Stimulated activated memory B cell treated with anti-CD40 and anti-IgM and Interleukin-4, amounts not matched to agents 10 μg/mL and 1 μg/mL and 100 μg/mL, for 72 hours (primary cell): Measurements from ENCODE around the gene CAMK2A.

Experiments
- ATAC-seq: fragments of 150-1000 bp; cut with Tn5 transposase; 2 replicates; pipeline ENCODE4 v1.10.0; 2021
- H3K27ac Mint-ChIP-seq: one replicate; pipeline ENCODE4 v1.8.0; 2022; ENCODE audit warnings: mild to moderate bottlenecking, mixed read lengths
- H3K27me3 Mint-ChIP-seq: one replicate; pipeline ENCODE4 v1.8.0; 2022; ENCODE audit warnings: mixed read lengths
- H3K36me3 Mint-ChIP-seq: one replicate; pipeline ENCODE4 v1.8.0; 2022; ENCODE audit warnings: mixed read lengths
- H3K4me1 Mint-ChIP-seq: one replicate; pipeline ENCODE4 v1.8.0; 2022; ENCODE audit warnings: mixed read lengths
- H3K4me3 Mint-ChIP-seq: one replicate; pipeline ENCODE4 v1.8.0; 2022; ENCODE audit warnings: mild to moderate bottlenecking, moderate library complexity, mixed read lengths
- H3K9me3 Mint-ChIP-seq: one replicate; pipeline ENCODE4 v1.8.0; 2022; ENCODE audit warnings: mixed read lengths

CAMK2A gene

GRCh38 chr5:150321211-150321610 lies 31.6 kb upstream of the CAMK2A start:
- Mint-ChIP-seq H3K4me3 (no peak overlapping the region), H3K4me1 (no peaks in the 10 kb centered on the region), H3K27me3 (peaks cover 19% of the 10 kb centered on the region), H3K27ac (no peak overlapping the region), H3K36me3 (no peaks in the 10 kb centered on the region), H3K9me3 (peaks cover 4% of the 10 kb centered on the region)
- no peak for ATAC-seq

GRCh38 chr5:150320044-150320613 lies 30.6 kb upstream of the CAMK2A start:
- H3K27me3 Mint-ChIP-seq, result peaks cover 14% of the 10 kb centered on the region
- no peaks in the 10 kb centered on the region for H3K36me3 Mint-ChIP-seq
- H3K4me3 Mint-ChIP-seq, result no peak overlapping the region
- ATAC-seq, result no peak
- H3K4me1 Mint-ChIP-seq, result no peaks in the 10 kb centered on the region
- H3K9me3 Mint-ChIP-seq, result peaks cover 6% of the 10 kb centered on the region
- no peak overlapping the region for H3K27ac Mint-ChIP-seq

GRCh38 chr5:150319484-150319790 lies 29.9 kb upstream of the CAMK2A start:
- no peak for ATAC-seq
- Mint-ChIP-seq H3K27ac (no peak overlapping the region), H3K9me3 (peaks cover 6% of the 10 kb centered on the region), H3K36me3 (no peaks in the 10 kb centered on the region), H3K4me3 (no peak overlapping the region), H3K27me3 (peaks cover 21% of the 10 kb centered on the region), H3K4me1 (no peaks in the 10 kb centered on the region)

- H3K4me1 Mint-ChIP-seq, result no peaks in the 10 kb centered on the region
- no peaks in the 10 kb centered on the region for H3K36me3 Mint-ChIP-seq
- H3K27me3 Mint-ChIP-seq, result peaks cover 27% of the 10 kb centered on the region
- no peak overlapping the region for H3K4me3 Mint-ChIP-seq
- no peak overlapping the region for H3K27ac Mint-ChIP-seq
- H3K9me3 Mint-ChIP-seq, result peaks cover 6% of the 10 kb centered on the region
- ATAC-seq, result peak; percentile 37
These were observed 29.3 kb upstream of the CAMK2A start for GRCh38 chr5:150318613-150319483.

- H3K9me3 Mint-ChIP-seq, result peaks cover 6% of the 10 kb centered on the region
- H3K36me3 Mint-ChIP-seq, result no peaks in the 10 kb centered on the region
- no peak overlapping the region for H3K27ac Mint-ChIP-seq
- peaks cover 28% of the 10 kb centered on the region for H3K27me3 Mint-ChIP-seq
- no peaks in the 10 kb centered on the region for H3K4me1 Mint-ChIP-seq
- H3K4me3 Mint-ChIP-seq, result no peak overlapping the region
- no peak for ATAC-seq
These were observed 27.8 kb upstream of the CAMK2A start for GRCh38 chr5:150317048-150318003.

- Mint-ChIP-seq H3K4me1 (no peaks in the 10 kb centered on the region), H3K4me3 (no peak overlapping the region), H3K27ac (no peak overlapping the region), H3K9me3 (peaks cover 2% of the 10 kb centered on the region), H3K36me3 (no peaks in the 10 kb centered on the region), H3K27me3 (peaks cover 31% of the 10 kb centered on the region)
- ATAC-seq, result no peak
These were observed 26.7 kb upstream of the CAMK2A start for GRCh38 chr5:150316320-150316719.

- no peak overlapping the region for H3K27ac Mint-ChIP-seq
- peaks cover 2% of the 10 kb centered on the region for H3K9me3 Mint-ChIP-seq
- H3K4me3 Mint-ChIP-seq, result no peak overlapping the region
- no peaks in the 10 kb centered on the region for H3K4me1 Mint-ChIP-seq
- peaks cover 37% of the 10 kb centered on the region for H3K27me3 Mint-ChIP-seq
- no peak for ATAC-seq
- H3K36me3 Mint-ChIP-seq, result no peaks in the 10 kb centered on the region
These were observed 25.7 kb upstream of the CAMK2A start for GRCh38 chr5:150315245-150315644.

GRCh38 chr5:150313921-150314716 lies 24.5 kb upstream of the CAMK2A start:
- no peaks in the 10 kb centered on the region for H3K36me3 Mint-ChIP-seq
- peaks cover 2% of the 10 kb centered on the region for H3K9me3 Mint-ChIP-seq
- H3K27ac Mint-ChIP-seq, result no peak overlapping the region
- H3K4me1 Mint-ChIP-seq, result no peaks in the 10 kb centered on the region
- peaks cover 37% of the 10 kb centered on the region for H3K27me3 Mint-ChIP-seq
- no peak for ATAC-seq
- H3K4me3 Mint-ChIP-seq, result no peak overlapping the region

- Mint-ChIP-seq H3K36me3 (no peaks in the 10 kb centered on the region), H3K4me3 (no peak overlapping the region)
These were observed 23.9 kb upstream of the CAMK2A start for GRCh38 chr5:150313501-150313900.

GRCh38 chr5:150312518-150312917 lies 22.9 kb upstream of the CAMK2A start:
- Mint-ChIP-seq H3K27me3 (peaks cover 33% of the 10 kb centered on the region), H3K36me3 (no peaks in the 10 kb centered on the region), H3K9me3 (peaks cover 2% of the 10 kb centered on the region), H3K4me1 (no peaks in the 10 kb centered on the region), H3K4me3 (no peak overlapping the region), H3K27ac (no peak overlapping the region)
- ATAC-seq, result no peak

More at GRCh38 chr5:150313501-150313900, 23.9 kb upstream of the CAMK2A start:
- H3K27me3 Mint-ChIP-seq, result peaks cover 32% of the 10 kb centered on the region
- ATAC-seq, result no peak
- H3K4me1 Mint-ChIP-seq, result no peaks in the 10 kb centered on the region
- H3K27ac Mint-ChIP-seq, result no peak overlapping the region
- H3K9me3 Mint-ChIP-seq, result peaks cover 2% of the 10 kb centered on the region

GRCh38 chr5:150311015-150311692 lies 21.6 kb upstream of the CAMK2A start:
- Mint-ChIP-seq H3K36me3 (no peaks in the 10 kb centered on the region), H3K27ac (no peak overlapping the region), H3K27me3 (peaks cover 33% of the 10 kb centered on the region), H3K4me1 (no peaks in the 10 kb centered on the region), H3K9me3 (peaks cover 2% of the 10 kb centered on the region), H3K4me3 (no peak overlapping the region)
- ATAC-seq, result no peak

GRCh38 chr5:150310246-150310645 lies 20.7 kb upstream of the CAMK2A start:
- Mint-ChIP-seq H3K27me3 (peaks cover 31% of the 10 kb centered on the region), H3K4me1 (no peaks in the 10 kb centered on the region), H3K4me3 (no peak overlapping the region), H3K27ac (no peak overlapping the region), H3K36me3 (no peaks in the 10 kb centered on the region), H3K9me3 (peaks cover under 1% of the 10 kb centered on the region)
- no peak for ATAC-seq

GRCh38 chr5:150309886-150310239 lies 20.3 kb upstream of the CAMK2A start:
- Mint-ChIP-seq H3K27me3 (peaks cover 27% of the 10 kb centered on the region), H3K9me3 (no peaks in the 10 kb centered on the region), H3K4me1 (no peaks in the 10 kb centered on the region), H3K36me3 (no peaks in the 10 kb centered on the region), H3K4me3 (no peak overlapping the region), H3K27ac (no peak overlapping the region)
- no peak for ATAC-seq

- peaks cover 24% of the 10 kb centered on the region for H3K27me3 Mint-ChIP-seq
- H3K9me3 Mint-ChIP-seq, result no peaks in the 10 kb centered on the region
- no peak overlapping the region for H3K4me3 Mint-ChIP-seq
- ATAC-seq, result no peak
- H3K4me1 Mint-ChIP-seq, result no peaks in the 10 kb centered on the region
- no peak overlapping the region for H3K27ac Mint-ChIP-seq
- no peaks in the 10 kb centered on the region for H3K36me3 Mint-ChIP-seq
These were observed 19.7 kb upstream of the CAMK2A start for GRCh38 chr5:150309101-150309885.
